Stimulated activated CD4-positive, alpha-beta T cell treated with anti-CD3 and anti-CD28 coated beads, TNF-alpha, amount 100 ng/mL, for 24 hours (primary cell): ENCODE data around the gene NUP62.

ENCODE experiments used
- DNase-seq, 3 experiments: peaks; one replicate each; pipeline ENCODE4 v3.0.0-alpha.2; 2020; ENCODE audit warnings: low read depth in 3 of 3

NUP62 gene

DNA sequence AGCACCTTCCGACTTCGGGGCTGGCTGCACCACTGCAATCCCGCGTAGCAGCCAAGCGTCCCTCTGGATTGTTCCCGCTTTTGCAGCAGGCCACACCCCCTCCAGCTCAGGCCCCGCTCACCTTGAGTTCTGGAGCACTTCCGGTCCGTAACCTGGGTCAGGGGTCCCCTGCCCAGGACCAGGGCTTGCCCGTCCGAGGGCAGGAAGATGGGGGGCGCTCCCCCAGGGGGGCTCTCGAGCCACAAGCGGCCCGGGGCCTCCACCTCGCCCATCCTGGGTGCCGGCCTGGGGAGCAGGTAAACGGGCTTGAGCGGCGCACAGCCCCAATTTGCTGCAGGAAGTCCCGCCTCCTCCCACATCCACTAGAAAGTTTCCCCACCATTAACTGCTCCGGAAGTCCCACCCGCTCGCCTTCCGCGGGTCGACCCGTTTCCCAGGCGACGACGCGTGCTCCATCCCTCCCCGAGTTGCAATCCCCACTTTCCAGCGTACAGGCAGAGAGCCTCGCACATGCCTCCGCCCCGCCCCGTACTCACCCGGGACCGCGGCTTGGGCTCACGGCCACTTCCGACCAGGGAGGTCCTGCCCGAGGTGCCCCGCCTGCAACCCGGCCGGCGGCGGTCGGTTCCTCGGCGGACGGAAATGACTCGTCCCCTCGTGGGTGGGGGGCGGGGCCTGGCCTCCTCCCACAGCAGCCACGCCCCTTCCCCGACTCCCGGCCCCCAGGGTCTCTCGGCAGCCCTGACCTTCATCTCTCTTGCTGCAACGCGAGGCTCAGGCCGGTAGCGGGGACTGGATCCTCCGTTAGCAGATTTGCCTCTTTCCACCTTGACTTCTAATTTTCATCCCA lies 62.1 kb downstream of the NUP62 start, which contains the start of gene PNKP:
PNKP (minus strand) TSS at position 644 of the 850 bp plus-strand sequence; CDS start at position 272, 372 bp downstream.
- peak; percentile 74 to 95 (median 86) for DNase-seq

DNA sequence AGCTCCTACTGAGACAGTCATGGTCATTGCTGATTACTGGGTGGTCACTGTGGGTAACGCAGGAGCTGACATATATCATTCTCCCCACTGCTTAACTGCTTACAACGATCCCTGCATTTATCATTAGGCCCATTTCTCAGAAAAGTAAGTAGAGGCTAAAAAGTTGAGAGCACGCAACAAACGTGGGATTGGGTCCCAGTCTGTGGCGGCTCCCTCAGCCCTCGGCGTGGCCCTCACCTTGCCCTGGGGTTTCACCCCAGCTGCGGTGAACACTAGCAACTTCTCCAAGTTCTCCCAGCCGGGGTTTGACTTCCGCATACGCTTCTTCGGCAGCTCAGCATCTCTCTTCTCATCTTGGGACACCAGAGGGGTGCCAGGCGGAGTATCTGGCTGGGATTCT lies 64.4 kb downstream of the NUP62 start:
- DNase-seq: no peak

DNA sequence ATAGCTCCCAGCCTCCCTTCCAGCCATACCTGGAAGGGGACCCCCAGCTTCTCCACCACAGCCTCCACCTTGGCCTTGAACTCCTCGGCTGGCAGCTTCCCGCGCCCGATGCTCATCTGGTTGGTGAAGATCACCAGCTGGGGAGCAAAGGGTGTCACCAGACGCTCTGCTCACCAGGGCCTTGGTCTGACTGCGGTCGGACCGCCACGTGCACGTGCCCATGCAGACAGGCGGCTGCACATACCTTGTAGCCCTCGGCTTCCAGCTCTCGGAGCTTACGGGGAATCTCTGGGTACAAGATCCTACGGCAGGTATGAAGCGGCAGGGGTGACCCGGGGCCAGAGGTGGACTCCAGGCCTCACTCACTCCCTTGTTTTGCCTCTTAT lies 65.4 kb downstream of the NUP62 start:
- DNase-seq: no peak

- no peak for DNase-seq
Measured at GRCh38 chr19:49863254-49863934, 65.9 kb downstream of the NUP62 start.

- no peak for DNase-seq
Measured at GRCh38 chr19:49862391-49863253, 66.7 kb downstream of the NUP62 start.

DNA sequence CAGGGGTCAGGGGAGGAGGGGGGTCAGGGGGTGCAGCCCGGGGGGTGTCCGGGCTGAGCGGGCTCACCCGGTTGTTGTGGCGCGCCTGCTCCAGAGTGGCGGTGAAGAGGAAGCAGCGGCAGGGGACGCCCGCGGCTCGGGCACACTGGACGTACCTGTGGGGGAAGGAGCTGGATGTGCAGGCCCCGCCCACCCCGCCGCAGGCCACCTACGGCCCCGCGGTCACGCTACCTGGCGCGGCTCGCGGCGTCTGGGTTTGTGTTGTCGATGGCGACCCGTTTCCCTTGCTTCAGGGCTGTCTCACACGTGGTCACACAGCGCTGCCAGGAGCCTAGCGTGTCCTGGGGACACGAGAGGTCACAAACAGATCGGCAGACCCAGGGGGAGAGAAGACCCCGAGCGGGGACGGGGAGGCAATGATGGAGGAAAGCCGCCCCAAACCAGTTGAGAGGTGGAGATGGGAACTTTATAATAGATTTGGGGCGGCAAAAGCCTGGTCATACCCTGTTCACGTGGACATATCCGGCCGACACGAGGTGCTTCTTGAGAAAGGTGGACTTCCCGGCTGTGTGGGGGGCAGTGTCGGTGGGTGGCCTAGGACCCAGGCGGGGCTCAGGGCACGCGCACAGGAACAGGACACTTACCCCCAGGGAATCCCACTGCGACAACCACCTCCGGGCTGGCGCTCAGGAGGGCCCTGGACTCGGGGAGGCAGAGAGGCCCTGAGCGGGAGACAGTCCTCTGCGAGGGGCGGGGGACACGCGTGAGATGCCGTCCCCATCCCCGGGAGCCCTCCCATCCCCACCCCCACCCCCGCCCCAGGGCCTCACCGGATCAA lies 67.5 kb downstream of the NUP62 start:
- DNase-seq: no peak

- DNase-seq: no peak
Measured at GRCh38 chr19:49861107-49861506, 68.2 kb downstream of the NUP62 start.

DNA sequence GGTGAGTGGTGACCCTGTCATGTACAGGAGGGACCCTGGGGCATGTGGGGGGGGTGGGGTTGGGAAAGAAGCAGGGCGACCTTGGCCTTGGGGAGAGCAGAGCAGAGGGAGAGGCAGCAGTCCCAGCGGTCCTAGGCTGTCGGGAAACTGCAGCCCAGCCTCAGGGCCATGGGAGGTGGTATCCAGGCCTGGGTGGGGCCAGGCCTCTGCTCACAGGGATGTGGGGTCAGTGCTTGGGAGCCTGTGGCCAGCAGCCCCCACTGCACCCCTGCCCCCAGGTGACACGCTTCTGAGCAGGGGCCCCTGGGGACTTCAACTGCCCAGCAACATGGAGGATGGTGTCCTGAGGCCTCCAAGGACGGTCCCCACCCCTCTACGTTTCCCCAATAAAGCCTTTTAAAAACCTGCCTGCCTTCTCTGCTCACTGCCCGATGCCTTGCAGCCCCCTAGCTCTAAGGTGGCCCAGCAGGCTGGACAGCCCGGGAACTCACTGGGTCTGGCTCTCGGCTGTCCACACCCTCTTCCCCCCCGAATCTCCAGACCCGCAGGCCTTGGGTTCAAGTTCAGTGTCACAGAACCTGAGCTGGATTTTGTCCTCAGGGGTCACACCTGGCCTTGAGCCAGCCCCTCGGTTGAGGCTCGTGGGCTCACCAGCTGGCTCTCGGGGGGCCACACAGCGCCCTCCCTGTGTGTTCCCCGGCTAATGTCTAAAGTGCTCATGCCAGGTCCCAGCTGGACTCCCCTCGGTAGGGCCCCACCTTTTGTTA lies 68.8 kb downstream of the NUP62 start:
- no peak for DNase-seq

DNA sequence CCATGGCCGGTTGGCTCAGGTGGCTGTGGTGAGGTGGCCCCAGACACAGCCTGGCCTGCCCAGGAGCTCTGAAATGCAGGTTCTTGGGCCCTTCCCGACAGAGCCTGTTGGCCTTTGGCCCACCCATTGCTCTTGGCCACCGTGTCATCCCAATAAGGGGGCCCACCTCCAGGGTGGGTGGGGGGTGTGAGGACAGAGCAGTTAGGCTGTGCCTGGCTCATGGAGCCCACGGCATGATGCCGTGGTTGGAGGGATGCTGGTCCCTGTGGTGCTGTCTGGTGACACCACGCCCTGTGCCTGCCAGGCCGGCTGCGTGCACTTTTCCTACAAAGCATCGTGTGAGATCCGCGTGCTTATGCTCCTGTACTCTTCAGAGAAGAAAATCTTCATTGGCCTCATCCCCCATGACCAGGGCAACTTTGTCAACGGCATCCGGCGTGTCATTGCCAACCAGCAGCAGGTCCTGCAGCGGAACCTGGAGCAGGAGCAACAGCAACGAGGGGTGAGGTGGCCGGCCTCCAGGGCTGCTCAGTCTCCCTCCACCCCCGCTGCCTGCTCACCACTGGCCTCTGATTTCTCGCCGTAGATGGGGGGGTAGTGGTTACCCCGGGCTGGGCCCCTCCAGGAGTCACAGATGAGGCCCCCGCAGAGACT lies 69.5 kb downstream of the NUP62 start:
- DNase-seq: no peak

- DNase-seq: no peak
Measured at GRCh38 chr19:49858088-49858985, 71.0 kb downstream of the NUP62 start.

DNA sequence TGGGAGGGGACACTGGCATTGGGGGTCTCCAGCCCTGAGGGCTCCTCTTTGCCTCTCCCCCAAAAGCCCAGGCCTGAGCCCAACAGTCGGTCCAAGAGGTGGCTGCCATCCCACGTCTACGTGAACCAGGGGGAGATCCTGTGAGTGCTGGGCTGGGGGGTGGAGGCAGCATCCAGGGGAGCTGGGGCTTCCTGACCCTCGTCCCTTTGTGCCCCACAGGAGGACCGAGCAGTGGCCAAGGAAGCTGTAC lies 71.5 kb downstream of the NUP62 start:
- no peak for DNase-seq

- no peak for DNase-seq
Measured at GRCh38 chr19:49857061-49857837, 72.1 kb downstream of the NUP62 start.
